Activated T-helper 1 cell treated with Interleukin-2 at 50 U/mL for 16 hours (primary cell): ENCODE data around the gene MTTP.

Experiments
- DNase-seq: peaks from one replicate; pipeline ENCODE4 v3.0.0-alpha.2; 2020; ENCODE audit warnings: low read depth

The MTTP gene

DNA sequence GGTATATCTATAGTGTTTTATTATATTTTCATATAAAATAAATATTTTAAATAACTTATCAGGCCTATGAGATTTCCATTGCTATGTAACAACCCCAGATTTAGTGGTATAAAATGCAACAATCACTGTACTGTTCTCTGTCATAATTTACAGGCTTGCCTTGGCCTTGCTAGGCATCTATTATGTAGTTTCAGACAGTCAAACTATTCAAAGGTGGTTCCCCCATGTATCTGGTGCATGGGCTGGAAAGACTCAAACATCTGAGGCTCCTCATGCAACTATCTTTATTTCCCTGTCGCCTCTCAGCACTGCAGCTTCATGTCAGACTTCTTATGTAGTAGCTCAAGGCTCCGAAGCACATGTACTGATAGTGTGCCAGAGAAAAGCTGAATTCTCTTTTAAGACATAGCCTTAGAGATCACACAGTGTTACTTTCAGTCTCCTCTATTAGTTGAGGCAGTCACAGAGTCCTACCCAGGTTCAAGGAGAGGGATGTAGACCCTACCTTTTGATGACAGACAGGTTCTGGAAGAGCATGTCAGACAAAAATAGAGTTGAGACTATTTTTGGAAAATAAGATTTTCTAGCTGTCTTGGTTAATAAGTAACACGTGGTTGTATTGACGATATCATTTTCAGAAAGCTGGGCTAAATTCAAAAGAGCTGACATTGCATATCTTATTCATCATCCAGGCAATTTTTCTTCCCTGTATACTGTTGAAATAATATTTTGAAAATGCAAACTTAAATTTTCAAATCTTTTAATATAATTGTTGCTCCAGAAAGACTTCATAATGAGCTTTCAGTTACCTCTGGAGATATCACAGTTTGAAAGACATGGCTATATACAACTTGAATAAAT lies 19.4 kb downstream of the MTTP start:
- DNase-seq = no peak

DNA sequence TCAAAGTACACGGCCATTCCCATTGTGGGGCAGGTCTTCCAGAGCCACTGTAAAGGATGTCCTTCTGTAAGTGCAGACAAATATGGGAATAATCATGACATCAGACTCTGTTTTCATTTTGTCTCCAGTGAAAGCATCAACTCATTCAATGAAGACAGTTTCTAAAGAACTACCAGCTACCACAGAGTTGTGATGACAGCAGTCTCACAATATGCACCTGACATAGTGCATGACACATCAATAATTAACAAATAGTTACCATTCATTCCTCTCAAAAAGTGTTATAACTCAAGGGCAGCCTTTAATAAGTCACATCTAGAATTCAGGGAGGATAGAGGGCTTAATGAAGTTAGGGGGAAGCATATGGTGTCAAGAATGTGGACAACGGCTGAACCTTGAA lies 20.2 kb downstream of the MTTP start:
- no peak for DNase-seq

DNA sequence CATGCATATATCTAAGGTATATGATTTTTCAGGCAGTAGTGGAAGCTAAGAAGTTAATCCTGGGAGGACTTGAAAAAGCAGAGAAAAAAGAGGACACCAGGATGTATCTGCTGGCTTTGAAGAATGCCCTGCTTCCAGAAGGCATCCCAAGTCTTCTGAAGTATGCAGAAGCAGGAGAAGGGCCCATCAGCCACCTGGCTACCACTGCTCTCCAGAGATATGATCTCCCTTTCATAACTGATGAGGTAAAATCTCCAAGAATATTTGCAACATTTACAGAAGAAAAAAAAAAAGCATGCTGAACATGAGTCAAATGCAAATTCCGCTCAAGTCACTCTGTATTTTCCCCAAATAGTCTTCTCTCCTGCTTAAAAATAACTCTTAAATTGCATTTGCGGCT lies 32.1 kb downstream of the MTTP start:
- no peak for DNase-seq

DNA sequence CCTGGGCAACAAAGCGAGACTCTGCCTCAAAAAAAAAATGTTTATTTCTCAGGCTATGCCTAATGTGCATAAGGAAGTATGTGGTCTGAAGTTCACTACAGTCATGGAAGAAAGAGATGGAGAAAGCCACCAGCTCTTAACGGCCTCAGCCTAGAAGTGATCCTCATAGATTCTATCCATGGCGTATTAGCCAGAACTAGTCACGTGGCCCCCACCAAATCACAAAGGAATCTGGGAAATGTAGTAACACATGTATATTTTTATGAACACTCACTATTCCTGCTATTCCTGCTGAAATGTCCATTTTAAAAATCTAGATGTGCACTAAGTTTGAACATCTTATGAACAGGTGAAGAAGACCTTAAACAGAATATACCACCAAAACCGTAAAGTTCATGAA lies 33.8 kb downstream of the MTTP start:
- DNase-seq = no peak

DNA sequence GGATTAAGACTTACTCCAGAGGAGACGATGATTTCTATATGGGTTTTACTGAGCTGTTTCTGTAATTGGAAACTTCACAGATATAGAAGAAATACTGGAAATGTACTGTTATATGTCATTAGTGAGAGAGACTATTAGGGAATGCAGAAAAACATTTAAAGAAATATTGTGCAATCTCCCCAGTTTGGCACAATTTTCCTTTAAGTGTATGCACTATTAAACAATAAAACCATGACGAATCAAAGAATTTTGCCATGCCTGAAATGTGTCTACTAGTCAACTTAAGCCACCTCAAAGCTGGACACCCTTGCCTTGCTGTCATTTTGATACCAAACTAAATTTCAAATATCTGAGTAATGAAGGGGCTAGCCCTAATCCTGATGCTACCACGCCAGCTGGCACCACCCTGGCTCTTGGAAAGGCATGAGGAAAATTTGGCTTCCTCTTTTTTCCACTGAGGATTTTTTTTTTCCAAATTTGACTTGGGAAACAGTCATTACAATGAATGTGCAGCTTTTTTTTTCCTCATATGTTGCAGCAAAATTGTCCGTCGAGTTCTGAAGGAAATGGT lies 36.1 kb downstream of the MTTP start:
- no peak for DNase-seq

DNA sequence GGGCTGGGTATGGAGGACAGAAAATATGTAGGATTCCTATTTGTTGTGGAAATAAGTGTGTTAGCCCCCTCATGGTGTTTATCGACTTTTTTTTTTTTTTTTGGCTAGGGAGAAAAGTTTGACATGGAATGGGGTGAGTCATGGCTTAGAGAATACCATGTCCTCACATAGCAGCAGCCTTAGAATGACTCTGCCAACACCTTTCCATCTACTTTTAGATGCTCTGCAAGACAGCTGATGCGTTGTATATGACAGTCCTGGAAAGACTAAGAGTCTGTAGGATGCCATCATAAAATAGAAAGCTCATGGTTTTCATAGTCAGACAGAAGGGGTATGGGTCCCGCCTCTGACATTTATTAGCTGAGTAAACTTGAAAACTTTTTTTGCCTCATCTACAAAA lies 37.7 kb downstream of the MTTP start:
- DNase-seq = no peak

DNA sequence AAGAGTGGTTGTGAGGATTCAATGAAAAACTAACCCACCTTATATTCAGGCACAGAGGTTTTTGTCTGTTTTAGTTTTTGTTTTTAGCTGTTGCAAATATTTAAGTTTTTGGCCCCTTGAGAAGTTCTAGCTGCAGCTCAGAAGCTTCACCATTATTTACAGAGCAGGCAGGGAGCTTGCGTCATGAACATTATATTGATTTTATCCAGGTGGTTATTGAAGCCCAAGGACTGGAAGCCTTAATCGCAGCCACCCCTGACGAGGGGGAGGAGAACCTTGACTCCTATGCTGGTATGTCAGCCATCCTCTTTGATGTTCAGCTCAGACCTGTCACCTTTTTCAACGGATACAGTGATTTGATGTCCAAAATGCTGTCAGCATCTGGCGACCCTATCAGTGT lies 38.1 kb downstream of the MTTP start:
- DNase-seq = no peak

DNA sequence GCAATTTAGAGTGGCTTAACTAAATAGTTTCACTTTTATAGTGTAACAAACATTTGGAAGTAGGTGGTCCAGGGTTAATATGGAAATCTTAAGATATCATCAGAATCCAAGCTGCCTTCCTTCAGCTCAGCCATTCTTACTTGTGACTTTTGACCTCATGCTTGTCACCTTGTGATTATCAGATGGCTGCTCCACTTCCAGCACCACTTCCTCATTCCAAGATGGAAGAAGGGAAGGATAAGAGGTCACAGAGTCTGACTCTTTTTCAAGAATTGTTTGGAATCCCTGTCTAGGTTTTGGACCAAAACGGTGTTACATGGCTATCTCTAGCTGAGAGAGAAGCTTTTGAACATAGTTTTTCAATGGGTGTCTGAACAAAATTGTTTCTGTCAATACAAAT lies 39.9 kb downstream of the MTTP start:
- DNase-seq = no peak

DNA sequence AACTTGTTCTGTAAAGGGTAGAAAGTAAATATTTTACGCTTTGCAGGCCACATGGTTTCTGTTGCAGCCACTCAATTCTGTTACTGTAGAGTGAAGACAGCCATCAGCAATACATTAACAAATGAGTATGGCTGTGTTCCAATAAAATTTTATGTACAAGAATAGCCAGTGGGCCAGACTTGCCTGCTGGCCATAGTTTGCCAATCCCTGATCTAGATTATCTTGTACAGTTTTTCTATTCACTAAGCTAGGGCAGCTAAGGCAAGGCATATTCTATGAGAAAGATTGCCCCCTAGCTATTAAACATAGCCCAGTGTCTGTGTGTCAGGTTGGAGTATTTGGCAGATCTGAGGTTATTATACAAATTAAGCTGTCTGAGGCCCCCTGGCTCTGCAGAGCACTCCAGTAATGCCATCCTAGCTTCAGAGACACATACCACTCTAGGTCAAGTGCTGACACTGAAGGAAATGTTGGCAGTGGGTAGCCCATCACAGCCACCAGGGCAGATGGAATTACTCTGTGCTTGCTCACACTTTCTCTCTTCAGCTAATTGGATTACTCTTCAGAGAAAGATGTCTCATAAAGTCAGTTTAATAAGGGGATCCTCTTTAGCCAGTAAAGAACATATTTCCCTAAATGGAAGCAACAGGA lies 40.7 kb downstream of the MTTP start:
- no peak for DNase-seq

DNA sequence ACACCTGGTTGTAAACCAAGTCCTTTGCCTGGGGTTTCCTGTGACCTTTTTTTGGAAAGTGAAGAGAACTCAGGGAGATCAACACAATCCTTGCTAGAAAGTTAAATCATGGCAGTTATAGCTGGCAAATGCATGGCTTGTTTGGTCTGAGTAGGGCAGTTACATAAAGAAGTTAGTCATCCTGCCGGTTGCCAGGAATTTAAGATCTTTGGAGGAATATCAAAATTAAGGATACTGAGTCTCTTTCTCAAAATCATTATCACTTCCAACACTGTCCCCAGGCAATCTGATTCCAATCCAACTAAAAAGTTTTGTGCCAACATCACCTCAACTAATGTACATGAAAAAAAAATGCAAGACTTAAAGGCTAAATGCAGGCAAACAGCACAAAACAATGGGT lies 42.8 kb downstream of the MTTP start:
- no peak for DNase-seq

DNA sequence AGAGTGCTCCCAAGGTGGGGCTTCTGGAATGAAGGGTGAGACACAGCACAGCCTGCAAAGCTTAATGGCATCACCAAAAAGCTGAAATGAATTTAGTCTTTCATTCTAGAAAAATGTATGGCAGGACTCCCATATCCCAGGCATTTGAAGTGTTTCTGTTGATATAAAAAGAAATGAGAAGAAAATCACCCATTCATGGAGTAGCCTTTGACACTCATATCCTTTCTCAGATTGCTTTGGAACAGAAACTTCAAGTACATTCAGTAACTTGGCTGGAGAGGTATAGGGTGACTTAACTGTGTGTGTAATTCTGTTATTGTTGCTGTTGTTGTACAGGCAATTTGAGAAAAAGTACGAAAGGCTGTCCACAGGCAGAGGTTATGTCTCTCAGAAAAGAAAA lies 47.7 kb downstream of the MTTP start:
- no peak for DNase-seq

DNA sequence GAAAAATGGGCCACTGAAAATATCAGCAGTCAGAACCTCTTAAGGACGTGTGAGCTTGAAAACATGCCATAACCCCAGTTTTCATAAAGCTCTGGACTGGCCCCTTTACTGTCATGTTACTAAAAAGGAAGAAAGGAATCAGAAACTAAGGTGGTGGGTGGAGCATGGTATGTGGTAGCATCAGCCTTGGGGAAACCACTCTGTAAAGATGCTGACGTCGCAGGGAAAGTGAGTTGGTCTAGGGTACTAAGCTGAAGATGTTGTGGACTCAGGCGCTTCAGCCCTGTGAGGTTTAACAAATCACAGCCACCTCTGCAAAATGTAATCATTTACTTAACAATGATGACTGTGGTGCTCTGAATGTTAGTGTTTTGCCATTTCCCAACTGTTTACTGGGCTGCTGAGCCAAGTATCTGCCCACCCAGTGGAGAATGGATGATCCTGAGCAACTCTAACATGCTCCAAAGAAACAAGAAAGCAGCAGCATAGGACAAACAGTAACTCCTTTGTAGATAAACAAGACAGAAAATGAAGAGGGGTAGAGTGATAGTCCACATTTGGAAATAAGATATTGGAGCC lies 49.6 kb downstream of the MTTP start:
- DNase-seq = no peak

DNA sequence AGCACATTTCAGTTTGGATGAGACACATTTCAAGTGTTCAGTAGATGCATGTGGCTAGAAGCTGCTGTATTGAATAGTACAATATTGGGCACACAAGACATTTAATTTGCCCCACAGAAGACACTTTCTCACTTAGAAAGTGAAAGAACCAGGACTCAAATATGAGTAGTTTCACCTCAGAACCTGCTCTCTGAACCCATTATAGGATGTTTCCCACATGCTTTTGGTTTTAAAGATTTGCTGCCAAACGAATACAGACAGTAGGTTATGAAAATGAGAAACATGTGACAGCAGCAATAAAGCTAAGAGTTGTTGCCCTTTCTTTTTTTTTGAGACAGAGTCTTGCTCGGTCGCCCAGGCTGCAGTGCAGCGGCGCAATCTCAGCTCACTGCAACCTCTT lies 50.7 kb downstream of the MTTP start:
- no peak for DNase-seq

DNA sequence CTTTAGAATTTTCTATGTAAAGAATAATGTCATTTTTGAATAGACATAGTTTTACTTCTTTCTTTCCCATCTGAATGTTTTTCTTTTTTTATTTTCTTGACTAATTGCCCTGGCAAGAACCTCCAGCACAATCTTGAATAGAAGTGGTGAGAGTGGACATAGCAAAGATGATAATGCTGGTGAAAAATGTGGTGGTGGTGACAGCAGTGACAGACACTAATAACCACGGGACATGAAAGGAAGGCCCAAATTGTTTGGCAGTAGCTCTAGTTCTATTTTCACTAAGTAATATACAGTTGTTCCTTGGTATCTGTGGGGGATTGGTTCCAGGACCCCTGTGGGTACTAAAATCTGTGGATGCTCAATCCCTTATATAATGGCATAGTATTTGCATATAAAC lies 53.4 kb downstream of the MTTP start:
- DNase-seq = no peak

DNA sequence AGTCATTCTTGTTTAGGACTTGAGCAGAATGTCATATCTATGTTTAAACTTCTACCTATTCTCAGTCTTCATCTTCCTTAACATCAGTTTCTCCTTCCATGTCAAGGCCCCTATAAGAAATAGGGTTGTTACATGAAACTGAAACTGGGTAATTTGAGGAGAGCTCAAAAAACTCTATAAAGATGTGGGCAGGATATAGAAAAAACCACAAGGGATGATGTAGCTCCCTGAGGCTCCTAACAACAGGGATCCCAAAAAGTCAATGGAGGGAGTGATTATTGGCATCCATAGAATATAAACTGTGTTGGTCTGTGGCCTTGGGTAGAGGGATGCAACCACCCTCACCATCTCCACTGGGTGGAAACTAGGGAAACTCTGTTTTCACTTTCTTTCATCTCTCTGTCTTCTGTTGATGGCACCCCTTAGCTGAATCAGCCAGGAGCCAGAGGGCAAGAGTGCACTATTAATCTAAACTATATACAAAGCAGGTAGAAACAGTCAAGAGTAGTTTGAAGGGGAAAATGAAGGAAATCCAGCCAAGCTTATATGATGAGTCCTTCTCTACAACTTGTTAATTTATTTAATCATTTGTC lies 55.4 kb downstream of the MTTP start:
- no peak for DNase-seq

DNA sequence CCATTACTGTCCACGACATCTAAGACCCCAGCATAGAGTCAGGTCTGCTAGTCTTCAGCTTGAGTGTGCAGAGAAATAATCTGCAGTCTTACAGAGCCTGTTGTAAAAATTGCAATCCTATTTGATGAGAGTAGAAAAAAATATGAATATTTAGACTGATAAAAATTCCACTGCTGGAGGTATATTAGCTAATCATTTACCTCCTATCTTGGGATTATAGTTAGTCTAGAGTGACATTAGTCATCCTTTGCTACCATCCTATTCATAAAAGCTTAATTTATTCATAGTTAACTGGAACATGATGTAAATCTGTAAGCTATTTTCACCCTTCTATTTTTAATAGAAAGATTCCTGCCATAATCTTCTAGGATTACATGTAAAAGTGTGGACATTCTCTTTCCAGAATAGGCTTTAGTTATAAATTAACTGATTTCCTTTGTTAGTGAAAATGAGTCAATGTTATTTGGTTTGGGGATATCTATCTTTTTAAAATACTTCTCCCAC lies 56.3 kb downstream of the MTTP start:
- no peak for DNase-seq

DNA sequence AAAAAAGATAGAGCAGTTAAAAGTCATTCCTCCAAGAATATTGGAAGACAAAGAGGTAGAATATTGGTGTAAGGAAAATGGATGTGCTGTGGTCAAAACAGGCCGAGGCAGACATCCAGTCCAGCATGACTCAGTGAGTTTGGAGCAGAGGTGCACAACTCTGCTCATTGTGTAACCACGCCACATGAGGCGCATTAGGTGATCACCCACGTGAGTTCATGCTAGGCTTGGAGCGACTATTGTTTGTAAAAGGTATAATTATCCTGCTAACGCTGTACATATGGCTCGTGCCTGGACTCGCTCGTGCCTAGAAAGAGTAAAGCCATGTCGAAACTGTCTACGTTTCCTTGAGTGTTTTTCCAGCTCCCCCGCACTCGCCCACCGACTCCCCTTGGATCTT lies 59.1 kb downstream of the MTTP start:
- no peak for DNase-seq

DNA sequence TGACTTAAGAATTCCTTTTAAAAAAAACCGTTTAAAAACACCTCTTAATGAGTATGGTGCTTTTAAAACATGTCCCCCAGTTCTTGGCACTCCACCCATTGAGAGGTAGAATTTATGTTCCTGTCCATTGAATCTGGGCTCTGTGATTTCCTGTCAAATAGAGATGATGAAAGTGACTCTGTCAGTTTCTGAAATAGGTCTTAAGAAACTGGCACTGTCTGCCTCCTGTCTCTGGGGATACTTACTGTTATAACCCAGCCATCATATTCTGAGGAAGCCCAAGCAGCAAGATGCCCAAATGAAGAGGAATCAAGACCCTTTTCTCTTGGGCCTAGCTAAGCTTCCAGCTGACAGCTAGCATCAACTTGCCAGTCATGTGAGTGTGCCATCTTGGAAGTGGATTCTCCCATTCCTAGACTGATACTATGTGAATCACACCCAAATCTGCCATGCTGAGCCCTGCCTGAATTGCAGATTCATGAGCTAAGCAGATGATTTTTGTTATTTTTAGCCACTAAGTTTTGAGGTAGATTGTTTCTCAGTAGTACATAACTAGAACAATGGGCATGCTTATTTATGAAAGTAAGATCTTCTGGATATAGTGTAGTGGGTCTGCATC lies 60.2 kb downstream of the MTTP start:
- no peak for DNase-seq

DNA sequence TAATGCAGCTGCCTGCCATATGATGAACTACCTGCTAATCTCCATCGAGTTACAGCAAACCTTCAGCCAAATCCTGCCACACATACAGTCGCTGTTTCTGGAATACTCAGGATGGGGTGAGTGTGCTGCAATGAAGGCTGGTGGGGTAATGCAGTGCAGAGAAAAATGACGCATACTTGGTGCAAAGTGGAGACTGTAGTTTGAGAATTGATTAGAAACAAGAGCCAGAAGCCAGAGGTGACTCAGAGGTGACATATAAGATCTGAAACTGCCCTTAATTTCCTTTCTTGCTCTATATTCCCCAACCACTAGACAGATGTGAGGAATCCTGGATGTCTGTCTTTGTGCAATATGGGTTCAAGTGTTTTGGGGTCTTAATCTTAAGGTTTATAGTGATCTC lies 61.0 kb downstream of the MTTP start:
- no peak for DNase-seq

DNA sequence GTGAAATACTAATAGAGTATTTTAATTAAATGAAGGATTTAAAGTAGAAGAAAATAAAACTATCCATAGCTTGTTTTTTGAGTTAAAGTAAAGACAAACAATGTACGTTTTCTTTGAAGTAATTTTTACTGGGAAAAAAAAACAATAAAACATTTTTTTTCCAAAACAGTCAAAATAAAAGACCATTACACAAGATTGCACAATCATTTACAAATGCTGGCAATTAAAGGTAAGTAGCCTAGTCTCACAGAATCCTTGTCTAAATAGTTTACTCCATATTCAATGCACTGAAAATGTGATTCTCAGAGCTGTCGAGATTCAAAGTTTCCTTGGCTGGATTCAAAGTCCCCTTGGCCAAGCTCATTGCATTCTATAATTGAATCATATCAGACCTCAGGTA lies 61.8 kb downstream of the MTTP start:
- DNase-seq = no peak

DNA sequence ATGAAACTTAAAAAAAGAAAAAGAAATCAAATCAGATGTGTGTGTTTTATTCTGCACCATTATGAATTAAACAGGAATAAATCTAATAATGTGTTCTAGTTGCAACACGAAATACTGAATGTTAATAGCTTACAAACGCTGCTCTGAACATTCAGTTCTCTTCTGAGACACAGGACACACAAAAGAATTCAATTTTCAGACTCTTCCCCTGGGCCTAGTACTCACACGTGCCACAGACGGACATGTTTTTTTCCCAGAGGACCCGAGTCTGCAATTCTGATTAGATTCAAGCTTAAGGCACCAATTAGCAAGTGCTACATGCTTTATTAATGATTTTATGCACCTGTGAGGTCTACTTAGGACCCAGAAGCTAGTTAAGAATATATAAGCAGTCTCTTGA lies 62.5 kb downstream of the MTTP start:
- no peak for DNase-seq

DNA sequence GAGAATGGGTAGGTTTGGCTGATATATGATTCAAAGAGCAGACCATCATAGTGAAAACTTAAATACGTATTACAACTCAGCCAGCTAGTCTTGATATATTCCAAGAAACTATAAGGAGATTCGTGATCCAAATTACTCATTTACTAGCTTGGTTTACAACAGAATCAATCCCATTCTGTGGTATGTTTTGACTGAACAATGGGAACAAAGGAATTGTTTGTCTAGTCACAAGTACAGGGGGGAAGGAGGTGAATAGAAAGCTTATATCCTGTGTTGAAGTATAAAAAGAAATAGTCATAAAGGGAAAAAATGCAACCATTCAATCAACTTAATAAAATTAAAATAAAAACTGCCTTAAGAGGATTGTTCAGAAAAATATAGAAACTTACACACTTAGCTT lies 66.1 kb downstream of the MTTP start:
- no peak for DNase-seq
